Vagina (tissue), 2 donors: ENCODE data around the gene PRSS33. TPM values are rescaled to one million over a fixed set of nuclear protein-coding genes. Genes with fewer than 3 reads are reported as not detected.

Source experiments
- DNase-seq, 2 donors: peaks; one replicate each; pipeline ENCODE4 v3.0.0-alpha.2; 2017; ENCODE audit errors: extremely low spot score in 2 of 2
- H3K27ac ChIP-seq: fragments of 200-600 bp; sonication (generic); one replicate; pipeline ENCODE4 v1.5.1; 2019
- H3K27me3 ChIP-seq: fragments of 200-600 bp; sonication (generic); one replicate; pipeline ENCODE4 v1.5.1; 2019
- H3K36me3 ChIP-seq, 2 donors: fragments of 200-600 bp; sonication (generic); one replicate each; pipeline ENCODE4 v1.5.1; 2017 to 2019
- H3K4me1 ChIP-seq: fragments of 200-600 bp; sonication (generic); one replicate; pipeline ENCODE4 v1.5.1; 2019
- H3K4me3 ChIP-seq, 2 donors: fragments of 200-600 bp; sonication (generic); 1 replicate in 1 of 2; 2 replicates in 1 of 2; pipeline ENCODE4 v1.5.1; 2016 to 2019
- H3K9me3 ChIP-seq: fragments of 200-600 bp; sonication (generic); one replicate; pipeline ENCODE4 v1.5.1; 2019
- POLR2A ChIP-seq, 2 donors: fragments of 450-650 bp; IDR thresholded peaks; one replicate each; pipeline ENCODE4 v1.6.1; 2017; ENCODE audit warnings: antibody characterized with exemption in 2 of 2, mild to moderate bottlenecking in 2 of 2, moderate library complexity in 2 of 2
- POLR2AphosphoS5 ChIP-seq, 2 donors: sonication (generic); formaldehyde crosslinking; IDR thresholded peaks; one replicate each; pipeline ENCODE4 v1.9.0; 2017; ENCODE audit warnings: antibody characterized with exemption in 2 of 2, mild to moderate bottlenecking in 2 of 2, low read depth in 1 of 2; ENCODE audit not compliant: insufficient read depth in 1 of 2
- intact Hi-C: fragments of 100-400 bp; cut with DNase I; formaldehyde crosslinking; loops from one replicate; pipeline ENCODE4 v1.15.1; 2023
- total RNA-seq: library from RNA; depleted of rRNA; stranded (reverse); fragments of >200 nt; gene quantifications from one replicate; pipeline ENCODE4 v1.2.3, GENCODE V29; 2016
- TF ChIP-seq, protein P1 (sequence below), 3 experiments: fragments of 450-650 bp in 2 of 3; fragments of 200-600 bp in 1 of 3; sonication (generic) in 1 of 3; IDR thresholded peaks; one replicate each; pipeline ENCODE4 v1.5.1; 2017 to 2019; ENCODE audit warnings: antibody characterized with exemption in 3 of 3, mild to moderate bottlenecking in 2 of 3, moderate library complexity in 2 of 3

The PRSS33 gene
- total RNA-seq, 1 donor from 2014 or later, result not detected

DNA sequence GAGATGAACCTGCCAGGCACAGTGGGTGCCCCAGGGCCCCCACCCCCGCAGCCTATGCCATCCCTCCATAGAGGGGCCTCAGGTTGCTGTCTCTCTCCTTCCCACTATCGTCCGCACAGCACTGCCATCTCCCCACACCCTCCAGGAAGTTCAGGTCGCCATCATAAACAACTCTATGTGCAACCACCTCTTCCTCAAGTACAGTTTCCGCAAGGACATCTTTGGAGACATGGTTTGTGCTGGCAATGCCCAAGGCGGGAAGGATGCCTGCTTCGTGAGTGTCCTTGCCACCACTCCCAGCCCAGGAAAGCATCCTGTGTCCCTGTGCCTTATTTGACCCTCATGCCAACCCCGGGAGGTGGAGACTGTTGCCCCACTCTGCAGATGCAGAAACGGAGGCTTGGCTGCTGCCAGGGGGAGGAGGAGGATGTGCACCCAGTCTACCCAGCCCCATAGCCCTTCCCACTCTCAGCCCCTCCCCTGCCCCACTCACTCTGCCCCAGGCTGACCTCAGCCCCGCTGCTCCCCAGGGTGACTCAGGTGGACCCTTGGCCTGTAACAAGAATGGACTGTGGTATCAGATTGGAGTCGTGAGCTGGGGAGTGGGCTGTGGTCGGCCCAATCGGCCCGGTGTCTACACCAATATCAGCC lies 33.6 kb upstream of the PRSS33 start:
- TF ChIP-seq, protein P1, sequence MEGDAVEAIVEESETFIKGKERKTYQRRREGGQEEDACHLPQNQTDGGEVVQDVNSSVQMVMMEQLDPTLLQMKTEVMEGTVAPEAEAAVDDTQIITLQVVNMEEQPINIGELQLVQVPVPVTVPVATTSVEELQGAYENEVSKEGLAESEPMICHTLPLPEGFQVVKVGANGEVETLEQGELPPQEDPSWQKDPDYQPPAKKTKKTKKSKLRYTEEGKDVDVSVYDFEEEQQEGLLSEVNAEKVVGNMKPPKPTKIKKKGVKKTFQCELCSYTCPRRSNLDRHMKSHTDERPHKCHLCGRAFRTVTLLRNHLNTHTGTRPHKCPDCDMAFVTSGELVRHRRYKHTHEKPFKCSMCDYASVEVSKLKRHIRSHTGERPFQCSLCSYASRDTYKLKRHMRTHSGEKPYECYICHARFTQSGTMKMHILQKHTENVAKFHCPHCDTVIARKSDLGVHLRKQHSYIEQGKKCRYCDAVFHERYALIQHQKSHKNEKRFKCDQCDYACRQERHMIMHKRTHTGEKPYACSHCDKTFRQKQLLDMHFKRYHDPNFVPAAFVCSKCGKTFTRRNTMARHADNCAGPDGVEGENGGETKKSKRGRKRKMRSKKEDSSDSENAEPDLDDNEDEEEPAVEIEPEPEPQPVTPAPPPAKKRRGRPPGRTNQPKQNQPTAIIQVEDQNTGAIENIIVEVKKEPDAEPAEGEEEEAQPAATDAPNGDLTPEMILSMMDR (IDR thresholded peaks at IDR 0.05), result no peak
- TF ChIP-seq POLR2A (IDR thresholded peaks at IDR 0.05) (no peak), POLR2AphosphoS5 (IDR thresholded peaks at IDR 0.05; ENCODE audit: insufficient read depth in 1 of 2, low read depth in 1 of 2) (no peak)
- H3K9me3 ChIP-seq, result no peaks in the 10 kb centered on the region
- H3K27me3 ChIP-seq, result no peaks in the 10 kb centered on the region
- no peak for DNase-seq
- H3K36me3 ChIP-seq, result no peaks in the 10 kb centered on the region
- no peaks in the 10 kb centered on the region for H3K4me1 ChIP-seq
- intact Hi-C loops, result no loop called here
- H3K27ac ChIP-seq, result no peak overlapping the region
- H3K4me3 ChIP-seq, result no peak overlapping the region

DNA sequence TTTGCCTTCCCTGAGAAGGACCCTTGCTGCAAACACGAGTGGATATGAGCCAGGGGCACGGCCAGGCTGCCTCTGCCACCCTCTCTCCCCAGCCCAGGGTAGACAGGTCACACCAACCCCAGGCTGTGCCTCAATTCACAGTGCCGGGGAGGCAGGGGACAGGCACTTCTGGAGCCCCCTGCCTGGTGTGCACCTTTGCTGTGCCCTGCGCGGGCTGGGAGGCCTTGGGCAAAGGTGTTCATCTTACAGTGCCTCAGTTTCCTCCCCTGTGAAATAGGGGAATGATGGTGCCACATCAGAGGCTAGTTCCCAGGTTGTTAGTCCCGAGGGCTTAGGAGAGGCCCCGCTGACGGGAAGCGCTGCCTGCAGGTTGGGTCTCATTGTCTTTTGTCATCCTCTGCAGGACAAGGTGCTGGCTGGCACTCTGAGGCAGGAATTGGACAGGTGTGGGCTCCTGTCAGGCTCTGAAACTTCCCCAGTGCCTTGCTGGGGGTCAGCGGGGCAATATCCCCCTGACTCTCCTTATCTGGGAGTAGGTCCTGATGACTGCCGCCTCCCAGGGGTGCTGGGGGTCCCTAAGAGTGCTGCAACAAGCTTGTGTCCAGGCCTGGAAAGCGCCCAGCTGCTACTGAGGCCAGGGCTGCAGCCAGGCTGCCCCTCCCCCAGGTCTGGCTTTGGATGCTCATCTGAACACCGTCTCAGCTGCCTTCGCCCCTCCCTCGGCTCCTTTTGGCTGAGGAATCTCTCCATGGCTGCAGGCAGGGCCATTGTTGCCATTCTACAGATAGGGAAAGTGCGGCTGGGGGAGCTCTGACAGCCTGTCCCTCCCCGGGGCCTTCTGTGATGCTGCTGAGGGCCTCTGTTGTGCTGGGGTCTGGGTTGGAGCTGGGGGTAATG lies 32.8 kb upstream of the PRSS33 start:
- DNase-seq, result no peak
- H3K27me3 ChIP-seq, result no peaks in the 10 kb centered on the region
- H3K9me3 ChIP-seq, result no peaks in the 10 kb centered on the region
- TF ChIP-seq POLR2AphosphoS5 (IDR thresholded peaks at IDR 0.05; ENCODE audit: insufficient read depth in 1 of 2, low read depth in 1 of 2) (no peak), POLR2A (IDR thresholded peaks at IDR 0.05) (no peak)
- TF ChIP-seq, protein P1 (IDR thresholded peaks at IDR 0.05), result no peak
- intact Hi-C loops, result no loop called here
- H3K4me3 ChIP-seq, result no peak overlapping the region
- no peaks in the 10 kb centered on the region for H3K36me3 ChIP-seq
- no peaks in the 10 kb centered on the region for H3K4me1 ChIP-seq
- no peak overlapping the region for H3K27ac ChIP-seq

DNA sequence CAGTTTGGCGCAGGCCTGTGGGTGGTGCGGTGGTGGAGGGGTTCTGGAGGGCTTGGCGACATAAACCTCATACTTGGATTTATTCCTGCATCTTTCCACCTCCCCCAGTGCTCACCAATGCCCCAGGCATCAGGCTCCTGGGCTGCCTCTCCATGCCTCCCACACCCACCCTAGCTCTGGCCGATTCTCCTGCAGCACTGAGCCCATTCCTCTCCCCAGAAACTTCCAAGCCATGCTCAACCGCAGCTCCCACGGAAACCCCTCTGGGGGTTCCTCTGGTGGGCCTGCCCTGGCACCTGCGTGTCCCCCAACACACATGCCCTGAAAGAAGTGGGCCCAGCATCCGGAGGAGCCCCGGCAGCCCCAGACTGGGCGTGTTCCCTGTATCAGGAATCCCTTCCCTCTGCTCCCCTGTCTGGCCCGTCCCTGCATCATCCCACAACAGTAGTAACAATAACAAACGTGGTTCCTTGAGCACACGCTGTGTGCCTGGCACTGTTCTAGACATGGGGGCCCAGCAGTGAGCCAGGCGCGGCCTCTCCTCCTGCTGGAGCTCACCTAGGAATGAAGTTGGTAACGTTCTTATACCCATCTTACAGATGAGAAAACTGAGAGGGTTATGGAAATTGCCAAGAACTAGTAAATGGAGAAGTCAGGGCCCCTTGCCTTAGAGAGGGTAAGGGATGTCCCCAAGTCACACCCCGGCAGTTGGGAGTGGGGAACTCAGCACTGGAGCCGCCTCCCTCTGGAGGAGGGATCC lies 32.0 kb upstream of the PRSS33 start:
- TF ChIP-seq POLR2AphosphoS5 (IDR thresholded peaks at IDR 0.05; ENCODE audit: insufficient read depth in 1 of 2, low read depth in 1 of 2) (no peak), POLR2A (IDR thresholded peaks at IDR 0.05) (no peak)
- TF ChIP-seq, protein P1 (IDR thresholded peaks at IDR 0.05), result no peak
- Histone ChIP-seq H3K9me3 (no peaks in the 10 kb centered on the region), H3K4me1 (no peaks in the 10 kb centered on the region), H3K4me3 (no peak overlapping the region), H3K27me3 (no peaks in the 10 kb centered on the region), H3K27ac (no peak overlapping the region), H3K36me3 (no peaks in the 10 kb centered on the region)
- no peak for DNase-seq
- intact Hi-C loops, result no loop called here

DNA sequence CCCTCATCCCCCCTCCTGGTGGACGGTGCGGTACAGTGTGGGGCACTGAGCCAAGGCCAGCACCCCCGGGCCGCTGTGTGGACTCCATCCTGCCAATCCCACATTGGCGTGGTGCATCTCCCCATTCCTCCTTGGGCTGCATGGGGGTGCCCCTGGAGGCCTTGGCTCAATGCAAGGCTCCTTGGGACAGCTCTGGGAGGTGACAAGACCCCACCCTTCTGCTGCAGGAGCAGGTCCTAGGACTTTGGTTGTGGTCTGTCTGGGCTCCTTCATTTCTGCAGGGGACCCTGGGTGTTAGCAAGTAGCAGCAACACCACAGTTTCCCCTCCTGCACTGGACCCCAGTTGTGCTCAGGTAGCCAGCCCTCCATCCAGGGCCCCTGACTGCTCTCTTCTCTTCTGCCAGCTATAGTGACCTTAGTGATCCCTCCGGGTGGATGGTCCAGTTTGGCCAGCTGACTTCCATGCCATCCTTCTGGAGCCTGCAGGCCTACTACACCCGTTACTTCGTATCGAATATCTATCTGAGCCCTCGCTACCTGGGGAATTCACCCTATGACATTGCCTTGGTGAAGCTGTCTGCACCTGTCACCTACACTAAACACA lies 31.0 kb upstream of the PRSS33 start:
- no peak for DNase-seq
- H3K4me1 ChIP-seq, result no peaks in the 10 kb centered on the region
- no peak overlapping the region for H3K27ac ChIP-seq
- H3K27me3 ChIP-seq, result no peaks in the 10 kb centered on the region
- no peak overlapping the region for H3K4me3 ChIP-seq
- TF ChIP-seq, protein P1 (IDR thresholded peaks at IDR 0.05), result no peak
- TF ChIP-seq POLR2AphosphoS5 (IDR thresholded peaks at IDR 0.05; ENCODE audit: insufficient read depth in 1 of 2, low read depth in 1 of 2), result no peak
- TF ChIP-seq POLR2A (IDR thresholded peaks at IDR 0.05), result no peak
- H3K9me3 ChIP-seq, result no peaks in the 10 kb centered on the region
- H3K36me3 ChIP-seq, result no peaks in the 10 kb centered on the region
- intact Hi-C loops, result no loop called here
